ENCODE measurements around the gene RBM47. TPM values are rescaled to one million over a fixed set of nuclear protein-coding genes. Genes with fewer than 3 reads are reported as not detected.

The RBM47 gene
- polyA plus RNA-seq, 6 donors from 2014 or later, result 1.3 to 1.9 (median 1.4) TPM; not detected in 1

DNA sequence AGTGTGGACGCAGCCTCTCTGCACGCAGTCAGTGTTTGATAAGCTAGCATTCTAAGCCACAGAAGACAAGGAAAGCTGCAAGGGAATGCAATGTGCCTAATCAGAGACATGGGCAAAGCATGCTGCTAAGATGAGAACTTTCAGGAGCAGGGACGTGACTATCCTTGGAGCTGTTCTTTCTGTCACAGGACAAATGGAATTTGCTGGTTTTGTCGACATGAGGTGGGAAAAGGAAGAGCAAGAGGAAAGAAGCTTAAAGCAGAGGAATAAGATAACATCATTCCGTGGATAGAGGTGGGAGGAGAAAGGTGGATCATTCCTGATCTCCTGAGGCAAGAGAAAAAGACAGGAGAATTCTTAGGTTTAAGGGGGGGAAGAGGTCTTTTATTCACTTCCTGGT lies 33.7 kb downstream of the RBM47 start:
- H3K27ac Mint-ChIP-seq, result no peak overlapping the region
- H3K4me1 Mint-ChIP-seq, result no peaks in the 10 kb centered on the region
- H3K27me3 Mint-ChIP-seq, result no peaks in the 10 kb centered on the region
- H3K4me3 Mint-ChIP-seq, result no peak overlapping the region
- no peak for DNase-seq
- peaks cover 0 to 1% (median 0%) of the 10 kb centered on the region in 7 donors for H3K9me3 Mint-ChIP-seq
- ATAC-seq (ENCODE audit: low read depth in 2 of 2), result no peak
- no peaks in the 10 kb centered on the region for H3K36me3 Mint-ChIP-seq

DNA sequence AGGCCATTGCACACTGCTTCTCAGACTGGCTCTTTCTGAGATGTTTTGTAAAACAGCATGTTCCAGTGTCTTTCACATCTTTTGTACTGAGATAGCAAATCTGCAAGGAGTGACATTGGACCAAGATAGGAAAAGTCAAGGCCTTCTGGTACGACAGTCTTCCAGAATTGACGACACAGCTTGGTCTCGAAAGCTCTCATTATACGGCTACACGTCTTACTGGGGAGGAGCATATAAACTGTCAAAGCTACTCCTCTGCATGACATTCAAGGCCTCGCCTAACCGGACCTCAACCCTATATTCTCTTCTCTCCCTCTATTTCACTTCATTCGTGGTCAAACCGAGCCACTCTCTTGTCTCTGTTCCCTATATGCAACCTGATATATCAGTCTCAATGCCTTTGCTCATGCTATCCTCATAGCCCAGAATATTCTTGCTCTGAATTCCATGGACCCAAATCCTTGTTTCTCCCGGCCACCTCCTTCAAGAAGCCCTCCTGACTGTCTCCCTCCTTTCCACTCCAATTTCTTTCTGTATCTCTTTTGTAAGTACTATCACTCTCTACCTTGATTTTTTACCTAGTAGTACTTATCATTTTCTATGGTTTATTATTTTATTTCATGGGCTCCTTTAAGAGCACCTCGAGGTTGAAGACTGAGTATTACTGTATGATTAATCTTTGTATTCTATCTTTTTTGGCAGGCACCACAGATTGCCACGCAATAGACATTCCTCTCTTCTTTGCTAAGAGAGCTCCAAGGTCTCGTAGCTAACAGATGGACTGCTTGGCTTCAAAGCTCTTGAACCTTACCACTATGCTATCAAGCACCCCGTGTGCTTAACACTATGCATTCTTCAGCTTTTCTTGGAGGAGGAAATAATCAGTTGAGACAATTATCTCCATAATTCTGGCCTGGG lies 35.1 kb downstream of the RBM47 start:
- no peaks in the 10 kb centered on the region for H3K9me3 Mint-ChIP-seq
- no peak overlapping the region for H3K4me3 Mint-ChIP-seq
- no peaks in the 10 kb centered on the region for H3K4me1 Mint-ChIP-seq
- H3K27ac Mint-ChIP-seq, result peak overlapping the region in 1 of 6 donors; percentile 50
- H3K27me3 Mint-ChIP-seq, result no peaks in the 10 kb centered on the region
- ATAC-seq (ENCODE audit: low read depth in 2 of 2), result no peak
- no peaks in the 10 kb centered on the region for H3K36me3 Mint-ChIP-seq
- DNase-seq, result no peak

DNA sequence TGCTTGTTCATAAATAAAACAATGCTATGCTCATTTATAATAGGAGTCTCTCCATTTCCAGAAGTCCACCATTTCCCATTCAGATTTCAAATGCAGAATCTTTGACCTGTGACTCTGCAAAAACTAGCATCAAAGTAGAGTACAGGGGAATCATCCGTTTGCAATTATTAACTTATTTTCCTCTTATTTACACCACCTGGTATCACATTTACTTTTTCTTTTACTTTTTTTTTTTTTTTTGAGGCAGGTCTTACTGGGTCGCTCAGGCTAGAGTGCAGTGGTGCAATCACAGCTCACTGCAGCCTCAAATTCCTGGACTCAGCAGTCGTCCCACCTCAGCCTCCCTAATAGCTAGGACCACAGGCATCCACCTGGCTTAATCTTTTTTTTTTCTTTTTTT lies 37.6 kb downstream of the RBM47 start:
- DNase-seq (no peak), ATAC-seq (ENCODE audit: low read depth in 2 of 2) (no peak)
- Mint-ChIP-seq H3K27me3 (no peaks in the 10 kb centered on the region), H3K36me3 (no peaks in the 10 kb centered on the region), H3K27ac (peak overlapping the region in 1 of 6 donors; percentile 20), H3K4me1 (no peaks in the 10 kb centered on the region), H3K9me3 (no peaks in the 10 kb centered on the region), H3K4me3 (no peak overlapping the region)

GRCh38 chr4:40587826-40588225 lies 41.8 kb downstream of the RBM47 start:
- ATAC-seq (ENCODE audit: low read depth in 2 of 2), result no peak

GRCh38 chr4:40587351-40587750 lies 42.3 kb downstream of the RBM47 start:
- H3K4me3 Mint-ChIP-seq, result no peak overlapping the region
- no peaks in the 10 kb centered on the region for H3K36me3 Mint-ChIP-seq
- no peaks in the 10 kb centered on the region for H3K9me3 Mint-ChIP-seq
- no peak for ATAC-seq (ENCODE audit: low read depth in 2 of 2)
- no peaks in the 10 kb centered on the region for H3K27me3 Mint-ChIP-seq
- DNase-seq, result no peak
- H3K4me1 Mint-ChIP-seq, result no peaks in the 10 kb centered on the region
- peak overlapping the region in 1 of 6 donors; percentile 0 for H3K27ac Mint-ChIP-seq

More at GRCh38 chr4:40587826-40588225, 41.8 kb downstream of the RBM47 start:
- no peaks in the 10 kb centered on the region for H3K9me3 Mint-ChIP-seq
- DNase-seq, result no peak
- peak overlapping the region in 1 of 6 donors; percentile 6 for H3K27ac Mint-ChIP-seq
- no peaks in the 10 kb centered on the region for H3K36me3 Mint-ChIP-seq
- no peaks in the 10 kb centered on the region for H3K4me1 Mint-ChIP-seq
- no peak overlapping the region for H3K4me3 Mint-ChIP-seq
- H3K27me3 Mint-ChIP-seq, result no peaks in the 10 kb centered on the region

DNA sequence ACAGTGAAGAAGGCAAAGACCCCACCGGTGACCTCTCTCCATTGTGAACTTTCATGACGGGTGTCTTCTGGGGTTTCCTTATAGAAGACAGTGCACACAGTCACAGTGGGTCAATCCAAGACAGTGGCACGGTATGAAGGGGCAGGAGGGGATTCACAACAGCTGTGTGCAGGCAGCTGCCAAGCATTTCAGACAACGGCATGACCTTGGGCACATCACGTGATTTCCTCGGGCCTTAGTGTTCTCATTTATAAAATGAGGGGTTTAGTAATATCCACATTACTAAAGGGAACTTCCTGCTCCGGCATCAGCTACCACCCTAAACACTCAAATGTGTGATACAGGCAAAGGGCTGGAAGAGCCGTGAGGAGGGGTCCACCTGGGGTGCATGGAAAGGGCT lies 42.9 kb downstream of the RBM47 start:
- Mint-ChIP-seq H3K36me3 (no peaks in the 10 kb centered on the region), H3K27ac (peak overlapping the region in 1 of 6 donors; percentile 10), H3K9me3 (no peaks in the 10 kb centered on the region), H3K4me3 (no peak overlapping the region), H3K27me3 (no peaks in the 10 kb centered on the region), H3K4me1 (no peaks in the 10 kb centered on the region)
- DNase-seq (no peak), ATAC-seq (ENCODE audit: low read depth in 2 of 2) (no peak)

DNA sequence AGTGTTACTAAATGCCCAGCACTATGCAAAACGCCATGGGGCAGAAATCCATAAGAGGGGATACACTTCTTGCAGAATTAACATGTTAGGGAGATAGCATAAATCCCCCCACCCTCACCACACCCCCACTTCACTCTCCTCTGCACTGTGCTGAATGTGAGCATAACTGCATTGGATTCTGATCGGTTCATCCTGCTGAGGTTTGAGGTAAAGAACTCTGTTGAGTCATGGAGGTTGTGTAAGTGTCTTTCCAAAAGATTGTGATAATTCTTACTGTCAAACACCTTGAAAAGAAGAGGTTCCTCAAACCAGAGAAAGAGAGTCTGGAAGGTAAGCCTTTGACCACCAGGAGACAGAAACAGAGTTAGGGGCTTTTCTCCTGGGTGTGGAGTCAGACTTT lies 43.6 kb downstream of the RBM47 start:
- Mint-ChIP-seq H3K4me3 (no peak overlapping the region), H3K36me3 (no peaks in the 10 kb centered on the region), H3K4me1 (no peaks in the 10 kb centered on the region), H3K27ac (no peak overlapping the region), H3K27me3 (no peaks in the 10 kb centered on the region), H3K9me3 (peaks cover 0 to 1% (median 0%) of the 10 kb centered on the region in 7 donors)
- DNase-seq (no peak), ATAC-seq (ENCODE audit: low read depth in 2 of 2) (no peak)

DNA sequence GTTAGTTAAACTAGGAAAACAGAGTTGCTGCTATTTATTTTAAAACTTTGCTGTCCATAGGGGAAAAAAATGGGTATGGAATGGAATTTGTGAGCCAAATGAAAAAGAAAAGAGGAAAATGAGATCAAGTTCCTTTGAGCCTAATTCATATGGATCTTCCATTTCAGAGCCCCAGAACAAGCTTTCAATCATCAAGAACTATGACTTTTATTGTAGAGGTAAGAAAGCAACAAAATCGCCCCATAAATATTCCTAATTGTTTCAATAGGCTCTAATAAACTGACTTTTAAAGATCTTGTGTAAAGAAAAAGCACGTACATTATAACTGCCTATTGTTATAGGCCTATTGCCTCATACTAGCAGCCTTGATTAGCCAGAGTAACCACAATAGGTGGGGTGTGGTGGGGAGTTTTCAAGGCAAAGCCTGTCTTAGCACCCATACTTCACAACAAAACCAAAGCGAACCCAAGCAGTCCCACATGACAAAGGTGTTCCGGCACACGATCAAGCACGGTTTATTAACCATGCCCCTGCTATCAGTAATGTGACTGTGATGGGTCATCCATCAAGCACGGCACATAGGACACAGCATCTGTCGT lies 44.4 kb downstream of the RBM47 start:
- Mint-ChIP-seq H3K9me3 (peaks cover 0 to 1% (median 0%) of the 10 kb centered on the region in 7 donors), H3K4me1 (no peaks in the 10 kb centered on the region), H3K4me3 (no peak overlapping the region), H3K36me3 (no peaks in the 10 kb centered on the region), H3K27ac (no peak overlapping the region), H3K27me3 (no peaks in the 10 kb centered on the region)
- ATAC-seq (ENCODE audit: low read depth in 2 of 2) (no peak), DNase-seq (no peak)

GRCh38 chr4:40584517-40585141 lies 45.0 kb downstream of the RBM47 start:
- Mint-ChIP-seq H3K27ac (peak overlapping the region in 1 of 6 donors; percentile 15), H3K36me3 (no peaks in the 10 kb centered on the region), H3K27me3 (no peaks in the 10 kb centered on the region), H3K9me3 (peaks cover 0 to 1% (median 0%) of the 10 kb centered on the region in 7 donors), H3K4me1 (no peaks in the 10 kb centered on the region), H3K4me3 (no peak overlapping the region)
- ATAC-seq (ENCODE audit: low read depth in 2 of 2) (no peak), DNase-seq (no peak)

DNA sequence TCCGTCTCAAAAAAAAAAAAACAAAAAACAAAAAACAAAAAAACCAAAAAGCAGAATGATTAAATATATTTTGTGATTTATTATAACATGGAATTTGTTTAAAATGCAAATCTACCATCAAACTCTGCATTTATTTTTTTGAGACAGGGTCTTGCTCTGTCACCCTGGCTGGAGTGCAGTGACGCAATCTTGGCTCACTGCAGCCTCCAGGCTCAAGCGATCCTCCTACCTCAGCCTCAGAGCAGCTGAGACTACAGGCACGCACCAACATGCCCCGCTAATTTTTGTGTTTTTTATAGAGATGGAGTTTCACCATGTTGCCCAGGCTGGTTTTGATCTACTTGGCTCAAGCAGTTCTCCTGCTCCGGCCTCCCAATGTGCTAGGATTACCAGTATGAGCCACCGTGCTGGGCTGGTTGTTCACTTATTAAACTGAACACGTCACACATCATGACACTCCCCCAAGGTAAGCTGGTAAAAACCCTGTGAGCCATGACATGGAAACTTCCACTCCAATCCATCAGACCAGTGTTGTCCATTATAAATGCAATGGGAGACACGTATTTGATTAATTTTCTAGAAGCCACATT lies 45.7 kb downstream of the RBM47 start:
- no peaks in the 10 kb centered on the region for H3K4me1 Mint-ChIP-seq
- no peak overlapping the region for H3K4me3 Mint-ChIP-seq
- no peaks in the 10 kb centered on the region for H3K27me3 Mint-ChIP-seq
- no peaks in the 10 kb centered on the region for H3K36me3 Mint-ChIP-seq
- H3K27ac Mint-ChIP-seq, result no peak overlapping the region
- H3K9me3 Mint-ChIP-seq, result peaks cover 0 to 1% (median 0%) of the 10 kb centered on the region in 7 donors
- DNase-seq (no peak), ATAC-seq (ENCODE audit: low read depth in 2 of 2) (no peak)

GRCh38 chr4:40582413-40582812 lies 47.3 kb downstream of the RBM47 start:
- Mint-ChIP-seq H3K9me3 (peaks cover 0 to 1% (median 0%) of the 10 kb centered on the region in 7 donors), H3K36me3 (no peaks in the 10 kb centered on the region), H3K4me3 (no peak overlapping the region), H3K27ac (no peak overlapping the region), H3K4me1 (peaks cover 3 to 8% (median 4%) of the 10 kb centered on the region in 3 donors), H3K27me3 (no peaks in the 10 kb centered on the region)
- DNase-seq (no peak), ATAC-seq (ENCODE audit: low read depth in 2 of 2) (no peak)

DNA sequence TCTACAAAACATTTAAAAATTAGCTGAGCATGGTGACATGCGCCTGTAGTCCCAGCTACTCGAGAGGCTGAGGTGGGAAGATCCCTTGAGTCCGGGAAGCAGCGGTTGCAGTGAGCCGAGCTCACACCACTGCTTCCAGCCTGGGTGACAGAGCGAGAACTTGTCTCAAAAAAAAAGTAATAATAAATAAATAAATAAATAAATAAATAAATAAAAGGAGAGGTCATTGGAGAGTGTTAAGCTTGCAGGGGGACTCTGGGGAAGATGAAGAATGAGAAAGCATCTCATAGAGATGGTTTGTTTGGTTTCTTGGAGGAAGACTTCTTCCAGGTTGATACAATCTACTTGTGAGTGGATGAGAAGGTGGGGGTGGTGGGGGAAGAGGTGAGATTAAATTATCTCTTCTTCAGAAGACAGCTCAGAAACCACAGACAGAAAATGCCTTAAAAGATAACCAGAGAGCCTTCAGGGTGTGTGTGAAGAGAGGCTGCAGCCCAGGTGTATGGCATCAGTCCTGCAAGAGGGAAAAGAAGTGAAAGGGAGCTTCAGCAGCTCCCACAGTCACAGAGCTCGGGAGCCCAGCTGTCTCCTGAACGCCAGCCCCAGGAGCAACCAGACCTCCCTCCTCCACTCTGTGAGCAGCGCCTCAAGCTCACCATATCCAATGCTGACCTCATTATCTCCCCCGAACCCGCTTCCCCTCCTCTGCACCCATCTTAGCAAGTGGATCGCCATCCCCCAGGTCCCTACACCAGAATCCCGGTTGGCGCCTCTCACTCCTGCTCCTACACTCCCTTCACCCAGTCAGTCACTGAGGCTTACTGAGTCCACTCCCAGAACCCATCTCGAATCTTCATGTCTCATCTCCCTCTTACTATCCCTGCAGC lies 48.2 kb downstream of the RBM47 start:
- DNase-seq (no peak), ATAC-seq (ENCODE audit: low read depth in 2 of 2) (no peak)
- no peaks in the 10 kb centered on the region for H3K27me3 Mint-ChIP-seq
- H3K4me1 Mint-ChIP-seq, result peaks cover 12 to 17% (median 13%) of the 10 kb centered on the region in 3 donors
- no peaks in the 10 kb centered on the region for H3K36me3 Mint-ChIP-seq
- H3K27ac Mint-ChIP-seq, result no peak overlapping the region
- peaks cover 0 to 1% (median 0%) of the 10 kb centered on the region in 7 donors for H3K9me3 Mint-ChIP-seq
- peak overlapping the region in 1 of 8 donors; percentile 26 for H3K4me3 Mint-ChIP-seq

GRCh38 chr4:40579983-40580382 lies 49.7 kb downstream of the RBM47 start:
- Mint-ChIP-seq H3K4me3 (no peak overlapping the region), H3K4me1 (peaks cover 16 to 31% (median 24%) of the 10 kb centered on the region in 3 donors), H3K36me3 (no peaks in the 10 kb centered on the region), H3K9me3 (peaks cover 0 to 1% (median 0%) of the 10 kb centered on the region in 7 donors), H3K27me3 (no peaks in the 10 kb centered on the region), H3K27ac (peak overlapping the region in 2 of 6 donors; percentile 12 to 16)
- DNase-seq, result no peak
- no peak for ATAC-seq (ENCODE audit: low read depth in 2 of 2)

Data from naive B cell (primary cell).